NCI-H128 (cell line): Measurements from ENCODE around the gene ARHGEF12.
A peak's percentile ranks its signal among the peaks of the same experiment; 100 is the strongest.

ENCODE experiments used
- DNase-seq: peaks from one replicate; lab custom pipeline; 2025; ENCODE audit not compliant: unreplicated experiment; lab: John Stamatoyannopoulos, UW

ARHGEF12 gene

GRCh38 chr11:120420572-120420971 is 84.4 kb downstream of the ARHGEF12 start:
- no peak for DNase-seq

- no peak for DNase-seq
These were observed 88.2 kb downstream of the ARHGEF12 start for GRCh38 chr11:120424185-120424969.

- no peak for DNase-seq
These were observed 88.7 kb downstream of the ARHGEF12 start for GRCh38 chr11:120424970-120425332.

- DNase-seq: no peak
These were observed 89.3 kb downstream of the ARHGEF12 start for GRCh38 chr11:120425527-120425926.

GRCh38 chr11:120430146-120430545 is 93.9 kb downstream of the ARHGEF12 start:
- no peak for DNase-seq

- no peak for DNase-seq
These were observed 95.4 kb downstream of the ARHGEF12 start for GRCh38 chr11:120431633-120432032.

GRCh38 chr11:120432056-120433018 is 96.1 kb downstream of the ARHGEF12 start:
- peak; percentile 2 for DNase-seq

- DNase-seq: no peak
These were observed 105.4 kb downstream of the ARHGEF12 start for GRCh38 chr11:120441592-120441991.

- DNase-seq: no peak
These were observed 105.8 kb downstream of the ARHGEF12 start for GRCh38 chr11:120442031-120442430.

- no peak for DNase-seq
These were observed 110.6 kb downstream of the ARHGEF12 start for GRCh38 chr11:120446802-120447201.

GRCh38 chr11:120448240-120448639 is 112.0 kb downstream of the ARHGEF12 start:
- DNase-seq: no peak

GRCh38 chr11:120455487-120455886 is 119.3 kb downstream of the ARHGEF12 start:
- DNase-seq: no peak

GRCh38 chr11:120457996-120458395 is 121.8 kb downstream of the ARHGEF12 start:
- no peak for DNase-seq

- DNase-seq: no peak
These were observed 126.6 kb downstream of the ARHGEF12 start for GRCh38 chr11:120462825-120463224.

- DNase-seq: no peak
These were observed 129.8 kb downstream of the ARHGEF12 start for GRCh38 chr11:120465921-120466534.

- no peak for DNase-seq
These were observed 131.4 kb downstream of the ARHGEF12 start for GRCh38 chr11:120467627-120468026.

GRCh38 chr11:120471131-120471530 is 134.9 kb downstream of the ARHGEF12 start:
- DNase-seq: no peak

- DNase-seq: no peak
These were observed 135.8 kb downstream of the ARHGEF12 start for GRCh38 chr11:120471994-120472393.

GRCh38 chr11:120473503-120473902 is 137.3 kb downstream of the ARHGEF12 start:
- no peak for DNase-seq

- DNase-seq: no peak
These were observed 145.9 kb downstream of the ARHGEF12 start for GRCh38 chr11:120482149-120482548.

GRCh38 chr11:120484722-120485121 is 148.5 kb downstream of the ARHGEF12 start:
- DNase-seq: no peak
